AG09309 (cell line): ENCODE results near the gene EHBP1L1.
A peak's percentile ranks its signal among the peaks of the same experiment; 100 is the strongest.
"Not testable (repeated sequence)": the region's sequence is repeated elsewhere in the genome, so short reads cannot be mapped to it uniquely, and the experiment has no call there.

ENCODE experiments used
- DNase-seq: peaks from one replicate; pipeline ENCODE4 v3.0.0-alpha.2; 2010; ENCODE audit warnings: low read depth
- H3K4me3 ChIP-seq: 2 replicates; pipeline ENCODE4 v1.5.1; 2011; ENCODE audit warnings: mild to moderate bottlenecking, low read depth, low read length, moderate library complexity; ENCODE audit not compliant: control insufficient read depth
- TF ChIP-seq, protein P1 (sequence below): IDR thresholded peaks from 2 replicates; pipeline ENCODE4 v1.5.1; 2011; ENCODE audit warnings: mild to moderate bottlenecking, low read depth, low read length, inconsistent platforms; ENCODE audit not compliant: insufficient read depth, control insufficient read depth; ENCODE audit errors: missing control alignments

The EHBP1L1 gene

DNA sequence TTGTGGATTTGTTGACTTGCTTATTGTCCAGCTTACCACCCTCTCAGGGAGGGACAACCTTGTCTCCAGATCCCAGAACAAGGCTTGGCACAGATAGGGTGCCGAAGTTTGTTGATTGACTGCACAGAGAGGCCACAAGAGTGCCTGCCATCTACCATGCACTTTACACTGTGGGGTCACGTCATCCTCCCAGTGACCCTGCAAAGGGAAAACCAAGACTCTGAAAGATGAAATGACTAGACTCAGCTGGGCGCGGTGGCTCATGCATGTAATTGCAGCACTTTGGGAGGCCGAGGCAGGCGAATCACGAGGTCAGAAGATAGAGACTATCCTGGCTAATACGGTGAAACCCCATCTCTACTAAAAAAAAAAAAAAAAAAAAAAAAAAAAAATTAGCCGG, 13.1 kb upstream of the EHBP1L1 start:
- TF ChIP-seq, protein P1, sequence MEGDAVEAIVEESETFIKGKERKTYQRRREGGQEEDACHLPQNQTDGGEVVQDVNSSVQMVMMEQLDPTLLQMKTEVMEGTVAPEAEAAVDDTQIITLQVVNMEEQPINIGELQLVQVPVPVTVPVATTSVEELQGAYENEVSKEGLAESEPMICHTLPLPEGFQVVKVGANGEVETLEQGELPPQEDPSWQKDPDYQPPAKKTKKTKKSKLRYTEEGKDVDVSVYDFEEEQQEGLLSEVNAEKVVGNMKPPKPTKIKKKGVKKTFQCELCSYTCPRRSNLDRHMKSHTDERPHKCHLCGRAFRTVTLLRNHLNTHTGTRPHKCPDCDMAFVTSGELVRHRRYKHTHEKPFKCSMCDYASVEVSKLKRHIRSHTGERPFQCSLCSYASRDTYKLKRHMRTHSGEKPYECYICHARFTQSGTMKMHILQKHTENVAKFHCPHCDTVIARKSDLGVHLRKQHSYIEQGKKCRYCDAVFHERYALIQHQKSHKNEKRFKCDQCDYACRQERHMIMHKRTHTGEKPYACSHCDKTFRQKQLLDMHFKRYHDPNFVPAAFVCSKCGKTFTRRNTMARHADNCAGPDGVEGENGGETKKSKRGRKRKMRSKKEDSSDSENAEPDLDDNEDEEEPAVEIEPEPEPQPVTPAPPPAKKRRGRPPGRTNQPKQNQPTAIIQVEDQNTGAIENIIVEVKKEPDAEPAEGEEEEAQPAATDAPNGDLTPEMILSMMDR: no peak
- no peak for DNase-seq
- no peak overlapping the region for H3K4me3 ChIP-seq

DNA sequence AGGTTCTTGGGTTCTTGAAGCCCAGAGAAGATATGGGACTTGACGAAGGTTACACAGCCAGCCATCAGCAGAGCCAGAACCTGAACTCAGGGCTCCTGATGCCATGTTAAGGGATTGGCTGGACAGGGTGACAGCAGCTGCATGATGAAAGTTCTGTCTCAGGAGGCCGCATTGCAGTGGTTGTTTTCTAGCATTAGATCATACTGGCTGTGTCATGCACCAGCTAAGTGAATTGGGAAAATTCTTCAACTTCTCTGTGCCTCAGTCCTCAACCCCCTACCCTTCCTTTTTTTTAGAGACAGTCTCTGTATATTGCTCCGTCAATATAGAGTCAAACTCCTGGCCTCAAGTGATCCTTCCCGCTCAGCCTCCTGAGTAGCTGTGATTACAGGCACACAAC, 12.3 kb upstream of the EHBP1L1 start:
- TF ChIP-seq, protein P1: no peak
- no peak for DNase-seq

DNA sequence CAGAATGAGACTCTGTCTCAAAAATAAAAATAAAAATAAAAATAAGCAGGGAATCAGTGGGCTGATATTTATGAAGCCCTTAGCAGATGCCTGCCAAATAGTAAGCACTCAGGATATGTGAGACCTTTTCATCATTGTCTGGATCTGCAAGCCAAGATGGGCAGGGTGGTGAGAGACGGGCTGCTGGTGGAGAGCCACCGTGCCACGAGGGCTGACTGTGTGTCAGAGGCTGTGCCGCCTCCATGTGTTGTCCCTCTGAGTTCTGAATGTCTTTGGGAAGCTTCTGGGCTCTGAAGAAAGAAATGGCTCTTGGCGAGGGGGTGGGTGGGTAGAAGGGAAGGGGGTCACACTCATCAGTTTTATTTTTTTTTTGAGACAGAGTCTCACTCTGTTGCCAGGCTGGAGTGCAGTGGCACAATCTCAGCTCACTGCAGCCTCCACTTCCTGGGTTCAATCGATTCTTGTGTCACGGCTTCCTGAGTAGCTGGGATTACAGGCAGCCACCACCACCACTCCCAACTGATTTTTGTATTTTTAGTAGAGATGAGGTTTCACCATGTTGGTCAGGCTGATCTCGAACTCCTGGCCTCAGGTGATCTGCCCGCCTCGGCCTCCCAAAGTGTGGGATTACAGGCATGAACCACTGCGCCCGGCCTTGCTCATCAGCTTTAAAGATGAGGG, 10.8 kb upstream of the EHBP1L1 start:
- not testable (repeated sequence) for DNase-seq, H3K4me3 ChIP-seq

More for the DNA sequence above, 12.3 kb upstream of the EHBP1L1 start:
- H3K4me3 ChIP-seq: no peak overlapping the region

DNA sequence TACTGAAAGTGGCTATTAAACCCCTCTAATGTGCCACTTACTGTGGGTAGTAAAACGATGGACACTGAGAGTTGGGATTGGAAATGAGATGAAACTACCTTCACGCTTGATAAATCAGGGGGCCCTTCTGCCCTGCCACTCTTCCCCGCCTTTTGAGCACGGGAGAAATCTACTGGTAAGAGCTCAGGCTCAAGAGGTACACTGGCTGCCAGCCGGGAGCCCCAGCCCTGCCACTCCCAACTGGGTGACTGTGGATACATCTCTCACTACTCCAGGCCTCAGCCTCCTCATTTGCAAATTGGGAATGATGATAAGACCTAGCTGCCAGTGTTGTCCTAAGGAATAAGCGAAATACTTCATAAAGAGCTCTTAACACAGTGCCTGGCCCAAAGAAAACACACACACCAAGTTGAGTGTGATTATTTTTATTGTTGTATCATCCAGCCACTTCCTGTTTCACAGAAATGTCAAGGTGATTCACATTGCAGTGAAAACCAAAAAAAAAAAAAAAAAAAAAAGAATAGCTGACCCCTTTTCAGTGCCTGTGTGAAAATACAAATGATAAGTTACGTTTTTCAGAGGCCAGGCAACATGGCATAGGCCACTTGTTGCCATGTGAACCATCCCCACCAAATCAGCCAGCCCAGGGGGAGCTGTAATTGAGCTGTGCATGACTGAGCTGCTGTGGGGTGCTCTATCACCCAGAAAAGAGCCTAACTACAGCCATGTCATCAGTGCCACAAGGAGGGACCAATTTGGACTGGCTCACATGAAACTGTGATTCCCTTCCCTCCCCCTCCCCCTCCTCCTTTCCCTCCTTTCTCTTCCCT, 10.0 kb upstream of the EHBP1L1 start:
- H3K4me3 ChIP-seq: no peak overlapping the region
- DNase-seq: no peak
- TF ChIP-seq, protein P1: no peak

DNA sequence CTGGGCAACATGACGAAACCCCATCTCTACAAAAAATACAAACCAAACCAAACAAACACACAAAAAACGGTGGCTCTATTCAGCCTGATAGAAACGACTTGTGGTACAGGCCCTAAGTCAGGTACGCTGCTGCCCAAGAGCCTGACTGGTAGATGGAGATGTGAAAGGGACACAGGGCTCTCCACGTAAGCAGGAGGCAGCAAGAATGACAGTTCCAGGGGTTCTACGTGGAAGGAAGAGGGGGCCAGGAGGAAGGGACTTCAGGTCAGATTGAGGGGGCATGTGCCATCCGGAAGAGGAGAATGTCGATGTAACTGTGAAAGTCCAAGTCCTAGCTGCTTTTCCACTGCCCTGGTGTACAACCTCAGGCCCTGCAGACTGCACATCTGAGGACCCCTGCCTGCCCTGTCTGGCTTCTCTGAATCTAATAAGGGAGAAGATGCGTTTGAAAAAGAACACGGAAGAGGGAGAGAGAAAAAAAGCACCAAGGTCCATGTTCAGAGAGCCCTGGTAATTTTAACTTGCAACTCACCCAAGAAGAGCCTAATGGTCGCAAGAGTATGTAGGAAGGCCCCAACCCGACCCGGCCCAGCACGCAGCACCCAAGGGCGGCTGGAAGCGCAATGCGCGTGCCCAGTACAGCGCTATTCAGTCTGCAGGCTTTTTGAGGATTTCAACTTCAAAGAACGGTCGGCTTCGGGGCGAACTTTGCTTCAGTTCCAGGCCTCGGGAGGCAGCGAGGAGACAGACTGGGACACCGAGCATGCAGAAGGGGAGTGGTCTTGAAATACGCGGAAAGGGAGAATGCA, 6.5 kb upstream of the EHBP1L1 start:
- H3K4me3 ChIP-seq: peak overlapping the region; percentile 96
- DNase-seq: no peak

DNA sequence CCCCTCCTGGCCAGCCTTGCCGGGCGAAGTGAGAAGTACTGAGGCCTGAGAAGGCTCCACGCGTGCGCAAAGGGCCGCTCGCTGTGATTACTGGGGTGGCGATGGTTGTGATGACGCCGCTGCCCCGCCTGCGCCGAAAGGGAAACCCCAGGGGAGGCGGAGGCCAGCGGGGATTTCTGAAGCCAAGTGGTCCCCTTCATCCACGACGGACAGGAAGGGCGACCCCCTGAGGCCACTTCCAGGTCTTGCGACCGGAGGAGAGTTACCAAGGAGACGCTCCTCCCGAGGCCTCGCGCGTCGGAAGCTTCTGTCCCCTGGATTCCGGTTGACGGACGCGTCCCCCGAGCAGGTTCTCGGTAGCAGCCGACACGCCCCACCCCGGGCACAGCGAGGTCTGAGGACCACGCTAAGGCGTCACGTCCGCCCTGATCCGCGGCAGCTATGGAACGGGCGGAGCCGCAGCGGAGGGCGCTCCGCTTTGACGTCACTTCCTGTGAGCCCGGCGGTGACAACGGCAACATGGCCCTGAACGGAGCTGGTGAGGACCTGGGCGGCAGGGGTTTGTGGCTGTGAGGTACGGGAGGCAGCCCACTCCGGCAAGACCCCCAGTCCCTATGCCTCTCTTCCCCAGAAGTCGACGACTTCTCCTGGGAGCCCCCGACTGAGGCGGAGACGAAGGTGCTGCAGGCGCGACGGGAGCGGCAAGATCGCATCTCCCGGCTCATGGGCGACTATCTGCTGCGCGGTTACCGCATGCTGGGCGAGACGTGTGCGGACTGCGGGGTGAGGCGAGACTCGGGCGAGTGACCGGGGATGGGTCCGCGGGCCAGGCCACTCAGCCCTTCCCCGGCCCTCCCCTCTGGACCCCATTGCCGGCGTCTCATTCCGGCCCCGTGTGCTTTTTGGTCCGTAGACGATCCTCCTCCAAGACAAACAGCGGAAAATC, 5.6 kb upstream of the EHBP1L1 start, which contains the start of gene ZNRD2:
ZNRD2 (plus strand) TSS at position 505 of the 946 bp plus-strand sequence; CDS start at position 520, 15 bp downstream.
- peak; percentile 94 for DNase-seq
- TF ChIP-seq, protein P1: peak; percentile 57
- H3K4me3 ChIP-seq: peak within 1 kb of the TSS; percentile 96

More for the DNA sequence above, 6.5 kb upstream of the EHBP1L1 start:
- TF ChIP-seq, protein P1: no peak
